IMR-90 (cell line): ENCODE results near the gene PRSS12. TPM values are rescaled to one million over a fixed set of nuclear protein-coding genes. Genes with fewer than 3 reads are reported as not detected.

Source experiments
- ATAC-seq: fragments of 200-7000 bp; cut with Tn5 transposase; 2 replicates; pipeline ENCODE4 v1.9.1; 2020; ENCODE audit warnings: low read depth, mild to moderate bottlenecking, moderate library complexity
- BruUV-seq: library from RNA; stranded (reverse); fragments of 400-500 nt; replicated peaks from 2 replicates; lab custom pipeline; 2021; lab: Mats Ljungman, UMichigan
- CTCF ChIA-PET: fragments of 300-600 bp; formaldehyde crosslinking; extraction: SDS; loops from one replicate; lab custom pipeline; 2021; ENCODE audit warnings: antibody characterized with exemption; lab: Yijun Ruan, JAX
- POLR2A ChIA-PET: fragments of 300-600 bp; sonication (Branson Sonifier 250); formaldehyde crosslinking; loops from one replicate; lab custom pipeline; 2022; ENCODE audit warnings: antibody characterized with exemption; ENCODE audit not compliant: unreplicated experiment; lab: Charles Lee
- DNase-seq: peaks from one replicate; pipeline ENCODE4 v3.0.0; 2013
- H2AFZ ChIP-seq: replicated peaks from 2 replicates; pipeline ENCODE3; 2013; ENCODE audit warnings: low read length, mild to moderate bottlenecking; ENCODE audit not compliant: poor library complexity
- H2AK5ac ChIP-seq: 2 replicates; pipeline ENCODE4 v1.6.1; 2013; ENCODE audit warnings: low read depth, low read length, inconsistent platforms
- H2AK9ac ChIP-seq: replicated peaks from 2 replicates; pipeline ENCODE3; 2013; ENCODE audit warnings: mild to moderate bottlenecking, low read depth, low read length, moderate library complexity; ENCODE audit not compliant: poor library complexity
- H2BK120ac ChIP-seq: 2 replicates; pipeline ENCODE4 v1.6.1; 2013; ENCODE audit warnings: low read depth, low read length, inconsistent platforms
- H2BK15ac ChIP-seq: 3 replicates; pipeline ENCODE4 v1.6.1; 2013; ENCODE audit warnings: low read depth, low read length, inconsistent platforms
- H2BK20ac ChIP-seq: 2 replicates; pipeline ENCODE4 v1.6.1; 2013; ENCODE audit warnings: low read depth, mild to moderate bottlenecking, inconsistent platforms, low read length, moderate library complexity
- H2BK5ac ChIP-seq: 2 replicates; pipeline ENCODE4 v1.6.1; 2013; ENCODE audit warnings: mild to moderate bottlenecking, low read depth, low read length, inconsistent platforms; ENCODE audit not compliant: poor library complexity, severe bottlenecking
- H3K14ac ChIP-seq: replicated peaks from 2 replicates; pipeline ENCODE4 v1.6.1; 2013; ENCODE audit warnings: low read depth, low read length, inconsistent platforms
- H3K18ac ChIP-seq: 2 replicates; pipeline ENCODE4 v1.6.1; 2013; ENCODE audit warnings: low read depth, low read length, control low read depth
- H3K23ac ChIP-seq: 2 replicates; pipeline ENCODE4 v1.6.1; 2013; ENCODE audit warnings: low read depth, low read length, inconsistent platforms
- H3K27ac ChIP-seq: 2 replicates; pipeline ENCODE4 v1.5.1; 2013; ENCODE audit warnings: mild to moderate bottlenecking, control low read depth, low read length; ENCODE audit not compliant: insufficient read depth
- H3K27me3 ChIP-seq: 2 replicates; pipeline ENCODE4 v1.6.1; 2013; ENCODE audit warnings: low read length; ENCODE audit not compliant: control insufficient read depth, insufficient read depth
- H3K36me3 ChIP-seq: 2 replicates; pipeline ENCODE4 v1.6.1; 2013; ENCODE audit warnings: low read length, mixed read lengths; ENCODE audit not compliant: control insufficient read depth, insufficient read depth
- H3K4ac ChIP-seq: 2 replicates; pipeline ENCODE4 v1.6.1; 2013; ENCODE audit warnings: low read depth, low read length, inconsistent platforms
- H3K4me1 ChIP-seq: 2 replicates; pipeline ENCODE4 v1.6.1; 2013; ENCODE audit warnings: low read length, mixed read lengths; ENCODE audit not compliant: control insufficient read depth, insufficient read depth
- H3K4me2 ChIP-seq: 2 replicates; pipeline ENCODE4 v1.6.1; 2013; ENCODE audit warnings: low read depth, mild to moderate bottlenecking, control low read depth, low read length, moderate library complexity
- H3K4me3 ChIP-seq: 2 replicates; pipeline ENCODE4 v1.5.1; 2013; ENCODE audit warnings: low read depth, mild to moderate bottlenecking, control low read depth, low read length, moderate library complexity; ENCODE audit not compliant: insufficient read depth
- H3K56ac ChIP-seq: 2 replicates; pipeline ENCODE4 v1.6.1; 2013; ENCODE audit warnings: low read length, inconsistent platforms; ENCODE audit not compliant: insufficient read depth; ENCODE audit errors: extremely low read depth
- H3K79me1 ChIP-seq, 2 experiments: 2 replicates each; pipeline ENCODE4 v1.6.1; 2013; ENCODE audit warnings: low read length in 2 of 2, inconsistent platforms in 1 of 2, low read depth in 1 of 2
- H3K9ac ChIP-seq: 2 replicates; pipeline ENCODE4 v1.6.1; 2013; ENCODE audit warnings: low read depth, low read length, control low read depth
- H3K9me1 ChIP-seq: 2 replicates; pipeline ENCODE4 v1.6.1; 2013; ENCODE audit warnings: low read length, inconsistent platforms; ENCODE audit not compliant: insufficient read depth
- H3K9me3 ChIP-seq: 2 replicates; pipeline ENCODE4 v1.6.1; 2013; ENCODE audit warnings: low read length; ENCODE audit not compliant: control insufficient read depth, insufficient read depth
- H4K20me1 ChIP-seq: 2 replicates; pipeline ENCODE4 v1.6.1; 2013; ENCODE audit warnings: low read length, inconsistent platforms; ENCODE audit not compliant: insufficient read depth
- H4K5ac ChIP-seq: 2 replicates; pipeline ENCODE4 v1.6.1; 2013; ENCODE audit warnings: mild to moderate bottlenecking, low read depth, low read length, control low read depth
- H4K8ac ChIP-seq, 2 experiments: 2 replicates each; pipeline ENCODE4 v1.6.1; 2013; ENCODE audit warnings: low read depth in 2 of 2, low read length in 2 of 2, control low read depth in 1 of 2, inconsistent platforms in 1 of 2
- H4K91ac ChIP-seq: 2 replicates; pipeline ENCODE4 v1.6.1; 2013; ENCODE audit warnings: low read depth, low read length, inconsistent platforms; ENCODE audit not compliant: insufficient read depth
- FOS ChIP-seq: fragments of 150-350 bp; IDR thresholded peaks from 2 replicates; pipeline ENCODE4 v1.6.1; 2016; ENCODE audit warnings: low read depth, low read length
- POLR2A ChIP-seq: IDR thresholded peaks from 2 replicates; pipeline ENCODE4 v1.6.1; 2012; ENCODE audit warnings: mild to moderate bottlenecking, low read depth, low read length
- RFX5 ChIP-seq: IDR thresholded peaks from 2 replicates; pipeline ENCODE4 v1.8.0; 2012; ENCODE audit warnings: low read depth, mild to moderate bottlenecking, low read length, moderate library complexity
- WGBS, 2 experiments: methylation state at CpG; one replicate each; pipeline versions ENCODE4 v1.1.5 to v1.1.7; 2013; ENCODE audit warnings: missing lambda C conversion rate in 2 of 2; ENCODE audit not compliant: insufficient read length in 1 of 2; ENCODE audit errors: extremely low coverage in 2 of 2; 5-methylcytosine and 5-hydroxymethylcytosine counted together
- dilution Hi-C: fragments of 300-500 bp; cut with HindIII; formaldehyde crosslinking; loops from one replicate; pipeline ENCODE4 v1.14.3; 2018; ENCODE audit warnings: low sequenced_read_pairs; ENCODE audit not compliant: unreplicated experiment
- in situ Hi-C: fragments of 300-500 bp; cut with MboI; formaldehyde crosslinking; loops from 3 replicates; pipeline ENCODE4 v1.14.3; 2019; ENCODE audit warnings: low sequenced_read_pairs, inconsistent platforms, mixed read lengths
- intact Hi-C: fragments of 100-400 bp; cut with micrococcal nuclease; formaldehyde crosslinking; loops from 2 replicates; pipeline ENCODE4 v1.10.0; 2022
- polyA plus RNA-seq, 3 experiments: library from polyadenylated mRNA; depleted of rRNA; stranded (reverse); fragments of >200 nt; gene quantifications; 2 replicates each; pipeline ENCODE4 v1.2.3, GENCODE V29; 2012; ENCODE audit warnings: low replicate concordance in 1 of 3
- total RNA-seq: library from RNA; depleted of rRNA; stranded (reverse); fragments of >200 nt; gene quantifications from 2 replicates; pipeline ENCODE4 v1.2.3, GENCODE V29; 2012

Gene PRSS12
- total and polyA plus RNA-seq, 2 of the 4 experiments (the other 2 are of a cell fraction): 51.1 to 71.5 TPM

DNA sequence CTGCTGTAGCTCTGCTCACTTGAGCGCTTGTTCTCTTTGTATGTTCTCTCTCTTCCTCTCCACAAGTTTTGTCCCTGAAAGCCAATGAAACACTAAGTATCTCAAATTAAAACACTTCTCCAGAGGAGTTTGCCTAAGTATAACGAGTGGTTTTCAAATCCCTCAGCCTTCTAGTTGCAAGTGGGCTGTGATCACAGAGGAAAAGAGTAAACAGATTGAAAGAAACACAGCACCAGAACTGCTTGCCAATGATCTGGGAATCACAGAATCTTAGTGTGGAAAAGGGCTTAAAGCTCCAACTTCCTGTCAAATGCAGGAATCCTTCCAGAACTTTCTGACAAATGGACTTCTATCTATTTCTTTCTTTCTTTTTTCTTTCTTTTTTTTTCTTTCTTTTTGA lies 4.8 kb upstream of the PRSS12 start:
- H4K5ac ChIP-seq: no peak overlapping the region
- no peak overlapping the region for H2BK120ac ChIP-seq
- intact Hi-C loops (no loop called here), dilution Hi-C loops (no loop called here), in situ Hi-C loops (no loop called here)
- no CpG with 5 or more reads among the region's 2 CpGs for WGBS, 2 experiments
- no peak overlapping the region for H3K9ac ChIP-seq
- ChIA-PET POLR2A (no interaction called here), CTCF (interaction anchor here (1.1 kb wide), 1 partner anchor 66 kb away, joined by 3 read pairs; no protein-coding TSS in a partner anchor)
- no peak overlapping the region for H3K56ac ChIP-seq
- H2BK5ac ChIP-seq: no peak overlapping the region
- ATAC-seq: no peak
- peak overlapping the region; percentile 16; the same call in 1 of the 2 replicates for H3K18ac ChIP-seq
- no peak overlapping the region for H3K4me3 ChIP-seq
- no peak overlapping the region for H2BK15ac ChIP-seq
- H2BK20ac ChIP-seq: no peak overlapping the region
- H2AK5ac ChIP-seq: no peak overlapping the region
- no peak for DNase-seq
- H3K9me3 ChIP-seq: no peaks in the 10 kb centered on the region
- no peaks in the 10 kb centered on the region for H4K20me1 ChIP-seq
- no peak overlapping the region for H3K27ac ChIP-seq
- BruUV-seq: no TSS peak
- H2AK9ac ChIP-seq: no peak overlapping the region
- no peak overlapping the region for H2AFZ ChIP-seq
- H3K4me2 ChIP-seq: no peak overlapping the region
- H3K4me1 ChIP-seq: peaks cover 9% of the 10 kb centered on the region
- peak overlapping the region in 1 of 2 experiments; percentile 13; a peak in 1 of 4 replicates for H4K8ac ChIP-seq
- H3K14ac ChIP-seq: no peak overlapping the region
- H3K9me1 ChIP-seq: no peaks in the 10 kb centered on the region
- H3K4ac ChIP-seq: no peak overlapping the region
- H3K27me3 ChIP-seq: no peaks in the 10 kb centered on the region
- no peak overlapping the region for H3K23ac ChIP-seq
- no peak for TF ChIP-seq RFX5
- TF ChIP-seq POLR2A: no peak
- no peak for TF ChIP-seq FOS
- H4K91ac ChIP-seq: no peak overlapping the region
- H3K79me1 ChIP-seq: peaks cover 0 to 6% of the 10 kb centered on the region in 2 experiments; a peak in 1 of 4 replicates
- no peaks in the 10 kb centered on the region for H3K36me3 ChIP-seq
